H9 (cell line): ENCODE data around the gene MYLK. TPM values are rescaled to one million over a fixed set of nuclear protein-coding genes. Genes with fewer than 3 reads are reported as not detected.
A peak's percentile ranks its signal among the peaks of the same experiment; 100 is the strongest.

Experiments
- DNase-seq: peaks from one replicate; pipeline ENCODE4 v3.0.0-alpha.2; 2017
- H2AFZ ChIP-seq: one replicate; pipeline ENCODE4 v1.6.1; 2013; ENCODE audit warnings: mild to moderate bottlenecking, low read length, control low read depth, moderate library complexity
- H2AK5ac ChIP-seq: 2 replicates; pipeline ENCODE4 v1.6.1; 2013; ENCODE audit warnings: low read length, control low read depth, mixed read lengths; ENCODE audit not compliant: insufficient read length
- H2BK120ac ChIP-seq: one replicate; pipeline ENCODE4 v1.6.1; 2013; ENCODE audit warnings: low read depth, mild to moderate bottlenecking, low read length, control low read depth, inconsistent platforms; ENCODE audit not compliant: poor library complexity, severe bottlenecking
- H2BK12ac ChIP-seq: 2 replicates; pipeline ENCODE4 v1.6.1; 2013; ENCODE audit warnings: low read length, control low read depth, mixed read lengths, low read depth; ENCODE audit not compliant: insufficient read length
- H2BK15ac ChIP-seq: 2 replicates; pipeline ENCODE4 v1.6.1; 2013; ENCODE audit warnings: low read depth, low read length, control low read depth
- H2BK20ac ChIP-seq: one replicate; pipeline ENCODE4 v1.6.1; 2013; ENCODE audit warnings: low read depth, mild to moderate bottlenecking, low read length, control low read depth, inconsistent platforms; ENCODE audit not compliant: poor library complexity, severe bottlenecking
- H2BK5ac ChIP-seq: 2 replicates; pipeline ENCODE4 v1.6.1; 2013; ENCODE audit warnings: low read length, control low read depth, mixed read lengths; ENCODE audit not compliant: insufficient read length
- H3K14ac ChIP-seq: 2 replicates; pipeline ENCODE4 v1.6.1; 2013; ENCODE audit warnings: low read length, control low read depth; ENCODE audit not compliant: insufficient read depth
- H3K18ac ChIP-seq: 2 replicates; pipeline ENCODE4 v1.6.1; 2013; ENCODE audit warnings: low read depth, mild to moderate bottlenecking, mixed read lengths, low read length, control low read depth; ENCODE audit not compliant: insufficient read length
- H3K23ac ChIP-seq: 2 replicates; pipeline ENCODE4 v1.6.1; 2013; ENCODE audit warnings: low read length, control low read depth, mixed read lengths, low read depth; ENCODE audit not compliant: insufficient read length
- H3K23me2 ChIP-seq: 2 replicates; pipeline ENCODE4 v1.6.1; 2013; ENCODE audit warnings: low read depth, mild to moderate bottlenecking, mixed read lengths, low read length, control low read depth; ENCODE audit not compliant: insufficient read length, poor library complexity, severe bottlenecking
- H3K27ac ChIP-seq: 2 replicates; pipeline ENCODE4 v1.5.1; 2013; ENCODE audit warnings: low read length, control low read depth, mixed read lengths, low read depth; ENCODE audit not compliant: insufficient read length
- H3K27me3 ChIP-seq: 2 replicates; pipeline ENCODE4 v1.6.1; 2013; ENCODE audit warnings: low read length, control low read depth, inconsistent platforms; ENCODE audit not compliant: insufficient read depth
- H3K4ac ChIP-seq: 2 replicates; pipeline ENCODE4 v1.6.1; 2013; ENCODE audit warnings: low read depth, mild to moderate bottlenecking, control low read depth, inconsistent platforms, low read length, moderate library complexity
- H3K4me1 ChIP-seq: 2 replicates; pipeline ENCODE4 v1.6.1; 2013; ENCODE audit warnings: low read length, control low read depth, inconsistent platforms; ENCODE audit not compliant: insufficient read depth
- H3K4me2 ChIP-seq: 2 replicates; pipeline ENCODE4 v1.6.1; 2013; ENCODE audit warnings: low read length, control low read depth, mixed read lengths; ENCODE audit not compliant: insufficient read length, insufficient read depth
- H3K56ac ChIP-seq: 2 replicates; pipeline ENCODE4 v1.6.1; 2013; ENCODE audit warnings: low read depth, mild to moderate bottlenecking, mixed read lengths, low read length, control low read depth; ENCODE audit not compliant: insufficient read length
- H3K79me1 ChIP-seq: 2 replicates; pipeline ENCODE4 v1.6.1; 2013; ENCODE audit warnings: low read depth, mild to moderate bottlenecking, moderate library complexity, low read length, control low read depth, inconsistent platforms; ENCODE audit not compliant: insufficient read depth, poor library complexity, severe bottlenecking
- H3K79me2 ChIP-seq: 2 replicates; pipeline ENCODE4 v1.6.1; 2013; ENCODE audit warnings: low read length, control low read depth, inconsistent platforms; ENCODE audit not compliant: insufficient read depth
- H3K9ac ChIP-seq: 2 replicates; pipeline ENCODE4 v1.6.1; 2013; ENCODE audit warnings: low read length, control low read depth, mixed read lengths; ENCODE audit not compliant: insufficient read length; ENCODE audit errors: extremely low read depth
- H3K9me3 ChIP-seq: one replicate; pipeline ENCODE4 v1.6.1; 2013; ENCODE audit warnings: low read depth, low read length, inconsistent platforms; ENCODE audit not compliant: control insufficient read depth
- H3T11ph ChIP-seq: one replicate; pipeline ENCODE4 v1.6.1; 2013; ENCODE audit warnings: mild to moderate bottlenecking, low read length, control low read depth, inconsistent platforms
- H4K20me1 ChIP-seq: one replicate; pipeline ENCODE4 v1.6.1; 2013; ENCODE audit not compliant: control insufficient read depth, insufficient read length, insufficient read depth
- H4K5ac ChIP-seq: 2 replicates; pipeline ENCODE4 v1.6.1; 2013; ENCODE audit warnings: low read depth, mild to moderate bottlenecking, mixed read lengths, low read length, control low read depth; ENCODE audit not compliant: insufficient read length
- H4K8ac ChIP-seq: replicated peaks from 2 replicates; pipeline ENCODE4 v1.6.1; 2013; ENCODE audit warnings: low read length, control low read depth, mixed read lengths, low read depth; ENCODE audit not compliant: insufficient read length
- H4K91ac ChIP-seq: 2 replicates; pipeline ENCODE4 v1.6.1; 2013; ENCODE audit warnings: low read depth, mild to moderate bottlenecking, moderate library complexity, mixed read lengths, low read length, control low read depth; ENCODE audit not compliant: insufficient read length
- H3K27ac Mint-ChIP-seq, 3 experiments: 2 replicates in 2 of 3; 3 replicates in 1 of 3; pipeline ENCODE4 v1.8.0; 2020 to 2021; ENCODE audit warnings: mixed read lengths in 3 of 3, mild to moderate bottlenecking in 1 of 3, moderate library complexity in 1 of 3
- H3K27me3 Mint-ChIP-seq: 2 replicates; pipeline ENCODE4 v1.8.0; 2021; ENCODE audit warnings: low read depth, mild to moderate bottlenecking, moderate library complexity, mixed read lengths
- H3K36me3 Mint-ChIP-seq, 3 experiments: 2 replicates in 2 of 3; 3 replicates in 1 of 3; pipeline ENCODE4 v1.8.0; 2020 to 2021; ENCODE audit warnings: low read depth in 3 of 3, mixed read lengths in 3 of 3; ENCODE audit not compliant: insufficient read depth in 1 of 3
- H3K4me1 Mint-ChIP-seq, 2 experiments: 2 replicates each; pipeline ENCODE4 v1.8.0; 2020; ENCODE audit warnings: mixed read lengths in 2 of 2
- H3K4me3 Mint-ChIP-seq, 2 experiments: 2 replicates in 1 of 2; 3 replicates in 1 of 2; pipeline ENCODE4 v1.8.0; 2020 to 2021; ENCODE audit warnings: mild to moderate bottlenecking in 2 of 2, mixed read lengths in 2 of 2, moderate library complexity in 1 of 2
- H3K9me3 Mint-ChIP-seq, 2 experiments: 2 replicates in 1 of 2; 3 replicates in 1 of 2; pipeline ENCODE4 v1.8.0; 2020; ENCODE audit warnings: mild to moderate bottlenecking in 2 of 2, mixed read lengths in 2 of 2, moderate library complexity in 1 of 2
- CTCF ChIP-seq: fragments of 200-600 bp; sonication (generic); conservative IDR thresholded peaks from 3 replicates; pipeline ENCODE4 v1.8.0; 2021; ENCODE audit warnings: antibody characterized with exemption, mild to moderate bottlenecking
- WGBS: extraction: QIAGEN DNeasy Blood & Tissue Kit; methylation state at CpG from one replicate; pipeline ENCODE4 v1.1.7; 2013; ENCODE audit warnings: missing lambda C conversion rate, low lambda C conversion rate, mixed read lengths; ENCODE audit not compliant: insufficient read length; ENCODE audit errors: extremely low coverage; 5-methylcytosine and 5-hydroxymethylcytosine counted together
- total RNA-seq: library from RNA; stranded (reverse); gene quantifications from 2 replicates; pipeline ENCODE4 v1.2.1, GENCODE V29; 2021

Gene MYLK
- total RNA-seq, 1 experiment from 2014 or later, result 10.1 TPM

- no peak overlapping the region for H3K23ac ChIP-seq
- no peak overlapping the region for H2AFZ ChIP-seq
- no peaks in the 10 kb centered on the region for H3K27me3 ChIP-seq
- no peak overlapping the region for H3K9ac ChIP-seq
- H4K8ac ChIP-seq, result no peak overlapping the region
- H2BK12ac ChIP-seq, result no peak overlapping the region
- no peak overlapping the region for H3T11ph ChIP-seq
- H3K4me1 Mint-ChIP-seq, result peaks cover 22 to 36% of the 10 kb centered on the region in 2 experiments
- H3K14ac ChIP-seq, result no peak overlapping the region
- WGBS, result no CpG with 5 or more reads among the region's 4 CpGs
- TF ChIP-seq CTCF, result no peak
- no peaks in the 10 kb centered on the region for H3K23me2 ChIP-seq
- no peak overlapping the region for H3K4me3 Mint-ChIP-seq
- H3K79me1 ChIP-seq, result no peaks in the 10 kb centered on the region
- H2AK5ac ChIP-seq, result no peak overlapping the region
- no peaks in the 10 kb centered on the region; a peak in 1 of 7 replicates for H3K36me3 Mint-ChIP-seq
- H3K9me3 Mint-ChIP-seq, result no peaks in the 10 kb centered on the region
- H3K4ac ChIP-seq, result no peak overlapping the region
- peak overlapping the region in 1 of 3 experiments; percentile 14; a peak in 2 of 7 replicates for H3K27ac Mint-ChIP-seq
- DNase-seq, result no peak
- H3K9me3 ChIP-seq, result no peaks in the 10 kb centered on the region
- no peak overlapping the region for H3K56ac ChIP-seq
- H2BK120ac ChIP-seq, result no peak overlapping the region
- no peaks in the 10 kb centered on the region; the same call in 1 of the 2 replicates for H3K4me1 ChIP-seq
- H4K20me1 ChIP-seq, result no peaks in the 10 kb centered on the region
- H3K18ac ChIP-seq, result no peak overlapping the region
- no peak overlapping the region for H2BK5ac ChIP-seq
- no peak overlapping the region for H2BK20ac ChIP-seq
- no peak overlapping the region for H4K91ac ChIP-seq
- H3K27me3 Mint-ChIP-seq, result no peaks in the 10 kb centered on the region
- H4K5ac ChIP-seq, result no peak overlapping the region
- H3K79me2 ChIP-seq, result no peaks in the 10 kb centered on the region
- no peak overlapping the region for H2BK15ac ChIP-seq
- H3K27ac ChIP-seq, result no peak overlapping the region
- no peak overlapping the region for H3K4me2 ChIP-seq
These were observed 242.6 kb downstream of the MYLK start for GRCh38 chr3:123641505-123641904.
